Measurements from ENCODE around the gene SLC1A2. TPM values are rescaled to one million over a fixed set of nuclear protein-coding genes. Genes with fewer than 3 reads are reported as not detected.

SLC1A2 gene
- total RNA-seq, 1 donor from 2014 or later, result 0.10 TPM

DNA sequence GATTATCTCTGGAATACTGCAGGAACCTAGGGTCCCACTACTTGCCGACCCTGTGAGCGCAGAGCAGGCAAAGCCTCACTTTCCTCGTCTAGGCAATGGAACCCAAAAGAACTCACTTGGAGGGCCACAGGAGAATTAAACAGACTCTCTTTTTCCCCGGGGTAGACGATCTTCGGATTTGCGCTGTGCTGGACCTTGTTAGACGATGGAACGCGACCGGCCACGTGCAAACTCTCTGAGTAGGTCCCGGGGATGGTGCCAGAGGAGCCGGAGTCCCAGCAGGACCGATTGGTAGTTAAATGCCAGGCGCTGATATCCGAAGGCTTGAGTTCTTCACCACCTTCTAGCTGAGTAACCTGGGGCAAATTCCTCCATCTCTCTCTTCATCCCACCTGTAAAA is 1.0 kb upstream of the SLC1A2 start:
- Mint-ChIP-seq H3K4me1 (ENCODE audit: low read depth) (peaks cover 25% of the 10 kb centered on the region), H3K4me3 (ENCODE audit: unreplicated experiment) (peak overlapping the region; percentile 70), H3K9me3 (ENCODE audit: low read depth) (no peaks in the 10 kb centered on the region), H3K27ac (ENCODE audit: unreplicated experiment) (no peak overlapping the region), H3K27me3 (ENCODE audit: low read depth) (peaks cover 79% of the 10 kb centered on the region), H3K36me3 (ENCODE audit: low read depth) (no peaks in the 10 kb centered on the region)
- TF ChIP-seq, protein P1, sequence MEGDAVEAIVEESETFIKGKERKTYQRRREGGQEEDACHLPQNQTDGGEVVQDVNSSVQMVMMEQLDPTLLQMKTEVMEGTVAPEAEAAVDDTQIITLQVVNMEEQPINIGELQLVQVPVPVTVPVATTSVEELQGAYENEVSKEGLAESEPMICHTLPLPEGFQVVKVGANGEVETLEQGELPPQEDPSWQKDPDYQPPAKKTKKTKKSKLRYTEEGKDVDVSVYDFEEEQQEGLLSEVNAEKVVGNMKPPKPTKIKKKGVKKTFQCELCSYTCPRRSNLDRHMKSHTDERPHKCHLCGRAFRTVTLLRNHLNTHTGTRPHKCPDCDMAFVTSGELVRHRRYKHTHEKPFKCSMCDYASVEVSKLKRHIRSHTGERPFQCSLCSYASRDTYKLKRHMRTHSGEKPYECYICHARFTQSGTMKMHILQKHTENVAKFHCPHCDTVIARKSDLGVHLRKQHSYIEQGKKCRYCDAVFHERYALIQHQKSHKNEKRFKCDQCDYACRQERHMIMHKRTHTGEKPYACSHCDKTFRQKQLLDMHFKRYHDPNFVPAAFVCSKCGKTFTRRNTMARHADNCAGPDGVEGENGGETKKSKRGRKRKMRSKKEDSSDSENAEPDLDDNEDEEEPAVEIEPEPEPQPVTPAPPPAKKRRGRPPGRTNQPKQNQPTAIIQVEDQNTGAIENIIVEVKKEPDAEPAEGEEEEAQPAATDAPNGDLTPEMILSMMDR (IDR thresholded peaks at IDR 0.05), result no peak
- DNase-seq (ENCODE audit: low spot score), result no peak

DNA sequence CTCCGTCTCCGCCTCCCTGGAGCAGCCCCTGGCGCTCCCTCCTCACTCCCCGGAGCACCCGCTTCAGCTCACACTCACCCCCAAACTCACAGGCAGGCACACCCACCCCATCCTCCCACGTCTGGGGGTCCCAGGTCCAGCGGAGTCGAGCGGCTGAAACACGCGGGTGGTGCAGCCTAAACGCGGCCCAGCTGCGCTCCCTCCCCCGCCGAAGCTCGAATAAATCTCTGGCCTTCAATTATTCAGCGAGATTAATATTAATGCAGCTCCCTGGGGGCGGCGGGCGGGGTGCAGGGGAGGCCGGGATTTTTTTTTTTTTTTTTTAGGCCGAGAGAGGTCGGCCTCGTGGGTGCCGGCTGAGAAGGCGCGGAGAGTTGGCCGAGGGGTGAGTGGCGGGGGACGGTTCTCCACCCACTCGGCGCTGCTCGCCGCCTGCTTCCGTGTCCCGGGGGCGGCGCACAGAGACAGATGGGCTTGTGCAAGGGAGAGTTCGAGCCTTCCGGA is 524 bp upstream of the SLC1A2 start:
- Mint-ChIP-seq H3K36me3 (ENCODE audit: low read depth) (no peaks in the 10 kb centered on the region), H3K4me1 (ENCODE audit: low read depth) (peaks cover 21% of the 10 kb centered on the region), H3K27me3 (ENCODE audit: low read depth) (peaks cover 81% of the 10 kb centered on the region), H3K9me3 (ENCODE audit: low read depth) (no peaks in the 10 kb centered on the region), H3K4me3 (ENCODE audit: unreplicated experiment) (peak overlapping the region; percentile 70), H3K27ac (ENCODE audit: unreplicated experiment) (no peak overlapping the region)
- DNase-seq (ENCODE audit: low spot score), result no peak
- TF ChIP-seq, protein P1 (IDR thresholded peaks at IDR 0.05), result no peak

DNA sequence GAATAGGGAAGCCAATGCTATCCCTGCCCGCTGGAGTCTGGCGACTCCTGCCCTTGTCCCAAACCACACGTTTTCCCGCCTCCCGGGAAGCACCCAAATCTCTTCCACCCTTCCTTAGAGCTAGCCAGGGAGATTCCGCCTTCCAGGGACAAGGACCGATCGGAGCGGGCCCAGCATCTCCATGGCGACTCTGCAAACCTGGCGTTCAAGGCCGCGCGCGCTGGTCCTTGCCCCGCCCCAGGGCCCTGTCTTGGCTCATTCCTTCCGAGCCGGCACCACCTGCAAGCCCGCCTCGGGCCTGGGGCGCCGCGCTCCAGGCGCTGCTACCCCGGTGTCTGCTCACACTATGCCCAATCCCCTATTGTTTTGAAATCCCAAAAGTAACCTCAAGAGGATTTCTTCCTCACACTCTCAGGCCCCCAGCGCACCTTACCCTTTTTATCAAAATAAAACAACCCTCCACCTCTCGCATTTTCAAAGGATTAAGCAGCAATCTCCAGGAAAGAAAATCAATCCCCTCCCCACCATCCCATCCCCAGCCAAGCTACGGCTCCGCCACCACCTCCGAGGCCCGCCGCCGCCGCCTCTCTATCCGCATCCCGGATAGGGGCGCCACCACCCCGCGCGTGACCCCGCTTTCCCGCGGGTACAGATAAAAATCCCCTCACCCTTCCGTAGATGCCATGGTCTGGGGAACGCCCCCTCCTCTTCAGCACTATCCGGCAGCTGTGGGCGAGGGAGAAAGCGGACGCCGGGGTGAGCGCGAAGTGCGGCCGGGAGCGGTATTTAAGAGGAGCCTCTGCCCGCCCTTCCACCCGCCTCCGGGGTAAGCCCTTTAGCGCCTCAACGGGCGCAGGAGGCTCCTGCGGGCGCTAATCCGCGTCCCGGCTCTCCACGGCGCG is 825 bp downstream of the SLC1A2 start:
- H3K27ac Mint-ChIP-seq (ENCODE audit: unreplicated experiment), result no peak overlapping the region
- H3K4me1 Mint-ChIP-seq (ENCODE audit: low read depth), result peaks cover 15% of the 10 kb centered on the region
- peaks cover 82% of the 10 kb centered on the region for H3K27me3 Mint-ChIP-seq (ENCODE audit: low read depth)
- DNase-seq (ENCODE audit: low spot score), result no peak
- H3K9me3 Mint-ChIP-seq (ENCODE audit: low read depth), result no peaks in the 10 kb centered on the region
- no peaks in the 10 kb centered on the region for H3K36me3 Mint-ChIP-seq (ENCODE audit: low read depth)
- TF ChIP-seq, protein P1 (IDR thresholded peaks at IDR 0.05), result peak; percentile 3
- peak overlapping the region; percentile 62 for H3K4me3 Mint-ChIP-seq (ENCODE audit: unreplicated experiment)

DNA sequence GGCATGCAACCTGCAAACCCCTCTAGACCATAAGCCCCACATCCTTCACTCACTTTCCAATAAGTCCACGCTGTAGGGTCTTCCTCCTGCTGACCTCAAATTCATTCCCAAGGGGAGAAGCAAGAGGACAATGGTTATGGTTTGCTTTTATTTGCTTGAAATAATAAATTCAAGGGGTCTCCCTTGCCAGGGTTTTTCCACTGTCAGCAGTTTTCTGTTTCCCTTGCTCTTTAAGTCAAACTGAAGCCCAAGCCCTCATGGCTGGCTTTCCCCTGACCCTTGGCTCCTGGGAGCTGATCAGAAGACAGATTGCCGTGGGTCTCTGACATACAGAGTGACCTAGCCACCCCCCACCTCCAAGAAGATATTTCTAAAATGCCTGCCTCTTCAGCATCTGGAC is 3.9 kb downstream of the SLC1A2 start:
- Mint-ChIP-seq H3K36me3 (ENCODE audit: low read depth) (no peaks in the 10 kb centered on the region), H3K4me1 (ENCODE audit: low read depth) (peaks cover 15% of the 10 kb centered on the region), H3K27ac (ENCODE audit: unreplicated experiment) (no peak overlapping the region), H3K4me3 (ENCODE audit: unreplicated experiment) (no peak overlapping the region), H3K9me3 (ENCODE audit: low read depth) (no peaks in the 10 kb centered on the region), H3K27me3 (ENCODE audit: low read depth) (peaks cover 61% of the 10 kb centered on the region)
- TF ChIP-seq, protein P1 (IDR thresholded peaks at IDR 0.05), result no peak
- DNase-seq (ENCODE audit: low spot score), result no peak

DNA sequence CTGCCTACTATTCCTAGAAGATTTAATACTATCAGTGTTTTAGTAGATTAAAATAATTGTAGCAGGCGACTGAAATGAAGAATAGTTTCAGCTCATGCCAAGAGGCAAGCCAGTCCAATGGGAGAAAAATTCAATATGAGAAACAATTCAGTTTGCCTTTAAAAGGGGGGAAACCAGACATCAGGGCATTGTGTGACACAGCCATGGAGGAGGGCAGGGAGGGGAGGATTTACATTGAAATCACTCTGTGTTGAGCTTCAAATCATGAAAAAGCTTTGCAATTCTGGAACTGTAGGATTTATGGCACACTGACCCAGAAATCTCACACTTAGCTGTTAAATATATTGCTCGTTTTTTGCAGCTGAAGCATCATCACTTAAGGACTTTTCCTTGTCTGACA is 4.6 kb downstream of the SLC1A2 start:
- Mint-ChIP-seq H3K27ac (ENCODE audit: unreplicated experiment) (no peak overlapping the region), H3K4me3 (ENCODE audit: unreplicated experiment) (no peak overlapping the region), H3K27me3 (ENCODE audit: low read depth) (peaks cover 59% of the 10 kb centered on the region), H3K4me1 (ENCODE audit: low read depth) (peaks cover 10% of the 10 kb centered on the region), H3K36me3 (ENCODE audit: low read depth) (no peaks in the 10 kb centered on the region), H3K9me3 (ENCODE audit: low read depth) (no peaks in the 10 kb centered on the region)
- TF ChIP-seq, protein P1 (IDR thresholded peaks at IDR 0.05), result no peak
- DNase-seq (ENCODE audit: low spot score), result no peak

Data from chondrocyte (in vitro differentiated cells).